ENCODE measurements around the gene TCF12.

TCF12 gene

DNA sequence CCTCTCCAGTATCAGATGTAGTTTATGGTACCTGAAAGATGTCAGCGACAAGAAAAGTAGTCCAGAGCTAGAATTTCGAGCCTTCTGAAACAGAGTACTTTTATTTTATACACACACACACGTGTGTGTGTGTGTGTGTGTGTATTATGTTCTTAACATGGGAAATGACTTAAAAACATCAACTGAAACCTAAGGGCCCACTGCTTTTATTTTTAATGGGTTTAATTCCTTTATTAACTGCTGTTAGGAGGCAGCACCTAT lies 1.9 kb downstream of the TCF12 start:
- Histone ChIP-seq H3K9ac (ENCODE audit: low read length) (peak overlapping the region; percentile 95), H3K9me2 (ENCODE audit: low read depth, low read length) (no peaks in the 10 kb centered on the region), H3K4me3 (ENCODE audit: low read depth, low read length, poor library complexity, severe bottlenecking) (peak overlapping the region; percentile 69), H4K20me1 (ENCODE audit: insufficient read depth, low read length) (no peaks in the 10 kb centered on the region), H3K79me2 (ENCODE audit: insufficient read depth, low read length) (peaks cover 62% of the 10 kb centered on the region), H3F3A (ENCODE audit: insufficient read depth, low read length) (no peaks in the 10 kb centered on the region), H3K27ac (ENCODE audit: low read depth, low read length, poor library complexity, severe bottlenecking) (peak overlapping the region; percentile 72), H3K36me3 (ENCODE audit: insufficient read depth, low read length) (peaks cover 40% of the 10 kb centered on the region), H3K9me3 (ENCODE audit: low read length) (no peaks in the 10 kb centered on the region), H3K4me2 (ENCODE audit: low read length) (peak overlapping the region; percentile 77), H3K27me3 (ENCODE audit: insufficient read depth, low read length) (no peaks in the 10 kb centered on the region), H3K4me1 (ENCODE audit: insufficient read depth, low read length, severe bottlenecking) (peaks cover 54% of the 10 kb centered on the region), H2AFZ (ENCODE audit: low read length) (no peak overlapping the region)
- TF ChIP-seq, protein P1, sequence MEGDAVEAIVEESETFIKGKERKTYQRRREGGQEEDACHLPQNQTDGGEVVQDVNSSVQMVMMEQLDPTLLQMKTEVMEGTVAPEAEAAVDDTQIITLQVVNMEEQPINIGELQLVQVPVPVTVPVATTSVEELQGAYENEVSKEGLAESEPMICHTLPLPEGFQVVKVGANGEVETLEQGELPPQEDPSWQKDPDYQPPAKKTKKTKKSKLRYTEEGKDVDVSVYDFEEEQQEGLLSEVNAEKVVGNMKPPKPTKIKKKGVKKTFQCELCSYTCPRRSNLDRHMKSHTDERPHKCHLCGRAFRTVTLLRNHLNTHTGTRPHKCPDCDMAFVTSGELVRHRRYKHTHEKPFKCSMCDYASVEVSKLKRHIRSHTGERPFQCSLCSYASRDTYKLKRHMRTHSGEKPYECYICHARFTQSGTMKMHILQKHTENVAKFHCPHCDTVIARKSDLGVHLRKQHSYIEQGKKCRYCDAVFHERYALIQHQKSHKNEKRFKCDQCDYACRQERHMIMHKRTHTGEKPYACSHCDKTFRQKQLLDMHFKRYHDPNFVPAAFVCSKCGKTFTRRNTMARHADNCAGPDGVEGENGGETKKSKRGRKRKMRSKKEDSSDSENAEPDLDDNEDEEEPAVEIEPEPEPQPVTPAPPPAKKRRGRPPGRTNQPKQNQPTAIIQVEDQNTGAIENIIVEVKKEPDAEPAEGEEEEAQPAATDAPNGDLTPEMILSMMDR (IDR thresholded peaks at IDR 0.05; ENCODE audit: low read length) = no peak
- TF ChIP-seq EZH2 (IDR thresholded peaks at IDR 0.05; ENCODE audit: borderline replicate concordance, low read length) = no peak

DNA sequence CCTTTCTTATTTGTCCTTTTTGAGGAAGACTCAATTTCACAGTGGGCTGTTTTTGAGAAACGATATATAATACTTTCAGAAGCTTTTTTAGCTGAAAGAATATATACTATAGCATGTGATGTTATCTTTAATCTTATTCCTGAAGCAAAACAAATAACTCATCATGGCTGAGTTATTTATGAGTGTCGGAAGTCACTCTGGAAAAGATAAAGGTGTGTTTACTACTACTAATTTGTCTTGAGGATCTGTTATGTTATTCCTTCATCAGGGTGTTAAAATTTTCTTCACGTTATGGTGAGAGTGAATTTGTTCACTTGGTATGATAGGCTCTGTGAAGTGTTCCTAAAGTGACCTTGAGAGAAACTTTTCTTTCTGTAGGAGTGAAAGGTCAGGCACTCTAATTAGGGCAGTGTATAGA lies 4.7 kb downstream of the TCF12 start:
- peaks cover 91% of the 10 kb centered on the region for H3K79me2 ChIP-seq (ENCODE audit: insufficient read depth, low read length)
- peaks cover 40% of the 10 kb centered on the region for H3K4me1 ChIP-seq (ENCODE audit: insufficient read depth, low read length, severe bottlenecking)
- no peak overlapping the region for H3K27ac ChIP-seq (ENCODE audit: low read depth, low read length, poor library complexity, severe bottlenecking)

DNA sequence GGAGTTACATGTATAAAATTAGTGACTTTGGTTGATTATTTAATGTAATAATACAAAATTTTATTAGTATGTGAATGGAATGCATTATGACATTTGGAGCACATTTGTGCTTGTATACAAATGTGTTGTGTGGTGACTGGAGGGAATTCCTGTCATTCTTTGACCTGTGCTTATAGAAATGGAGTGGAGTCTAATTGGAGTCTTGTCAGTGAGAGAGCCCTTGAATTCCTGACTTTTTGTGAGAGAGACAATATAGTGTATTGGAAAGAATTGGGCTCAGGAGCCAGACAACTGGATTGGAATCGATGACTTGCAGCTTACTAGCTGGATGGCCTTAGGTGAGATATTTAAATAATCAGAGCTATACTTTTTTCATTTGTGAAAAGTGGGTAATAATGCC lies 9.4 kb downstream of the TCF12 start:
- H3K79me2 ChIP-seq (ENCODE audit: insufficient read depth, low read length) = peaks cover 95% of the 10 kb centered on the region

More for the DNA sequence above, 4.7 kb downstream of the TCF12 start:
- H3K9me2 ChIP-seq (ENCODE audit: low read depth, low read length) = no peaks in the 10 kb centered on the region
- peak overlapping the region; percentile 43 for H3K4me2 ChIP-seq (ENCODE audit: low read length)
- H2AFZ ChIP-seq (ENCODE audit: low read length) = no peak overlapping the region
- H3K36me3 ChIP-seq (ENCODE audit: insufficient read depth, low read length) = peaks cover 64% of the 10 kb centered on the region
- H3F3A ChIP-seq (ENCODE audit: insufficient read depth, low read length) = no peaks in the 10 kb centered on the region
- no peak overlapping the region for H3K4me3 ChIP-seq (ENCODE audit: low read depth, low read length, poor library complexity, severe bottlenecking)
- no peaks in the 10 kb centered on the region for H3K27me3 ChIP-seq (ENCODE audit: insufficient read depth, low read length)
- H4K20me1 ChIP-seq (ENCODE audit: insufficient read depth, low read length) = no peaks in the 10 kb centered on the region
- TF ChIP-seq EZH2 (IDR thresholded peaks at IDR 0.05; ENCODE audit: borderline replicate concordance, low read length) = no peak
- TF ChIP-seq, protein P1 (IDR thresholded peaks at IDR 0.05; ENCODE audit: low read length) = no peak
- no peaks in the 10 kb centered on the region for H3K9me3 ChIP-seq (ENCODE audit: low read length)
- no peak overlapping the region for H3K9ac ChIP-seq (ENCODE audit: low read length)

More for the DNA sequence above, 9.4 kb downstream of the TCF12 start:
- Histone ChIP-seq H3K4me3 (ENCODE audit: low read depth, low read length, poor library complexity, severe bottlenecking) (no peak overlapping the region), H3K4me2 (ENCODE audit: low read length) (no peak overlapping the region), H3K9me3 (ENCODE audit: low read length) (no peaks in the 10 kb centered on the region), H3K9ac (ENCODE audit: low read length) (no peak overlapping the region), H2AFZ (ENCODE audit: low read length) (no peak overlapping the region), H3K27me3 (ENCODE audit: insufficient read depth, low read length) (no peaks in the 10 kb centered on the region), H3K36me3 (ENCODE audit: insufficient read depth, low read length) (peaks cover 84% of the 10 kb centered on the region), H3K27ac (ENCODE audit: low read depth, low read length, poor library complexity, severe bottlenecking) (no peak overlapping the region), H4K20me1 (ENCODE audit: insufficient read depth, low read length) (no peaks in the 10 kb centered on the region), H3K9me2 (ENCODE audit: low read depth, low read length) (no peaks in the 10 kb centered on the region), H3K4me1 (ENCODE audit: insufficient read depth, low read length, severe bottlenecking) (peaks cover 51% of the 10 kb centered on the region), H3F3A (ENCODE audit: insufficient read depth, low read length) (no peaks in the 10 kb centered on the region)
- TF ChIP-seq EZH2 (IDR thresholded peaks at IDR 0.05; ENCODE audit: borderline replicate concordance, low read length) = no peak
- TF ChIP-seq, protein P1 (IDR thresholded peaks at IDR 0.05; ENCODE audit: low read length) = no peak
